Suppressor macrophage (primary cell): ENCODE measurements around the gene ABLIM1.

Source experiments
- DNase-seq, 4 experiments: peaks; one replicate each; pipeline ENCODE4 v3.0.0-alpha.2; 2020 to 2022

Gene ABLIM1

GRCh38 chr10:114486938-114487814 is 170.9 kb downstream of the ABLIM1 start:
- DNase-seq: no peak

GRCh38 chr10:114485696-114486400 is 172.2 kb downstream of the ABLIM1 start:
- DNase-seq: no peak

GRCh38 chr10:114483575-114483974 is 174.5 kb downstream of the ABLIM1 start:
- DNase-seq: no peak

GRCh38 chr10:114482480-114483304 is 175.4 kb downstream of the ABLIM1 start:
- DNase-seq: peak; percentile 6 to 55 (median 42)

- DNase-seq: no peak
These were observed 177.0 kb downstream of the ABLIM1 start for GRCh38 chr10:114481055-114481454.

- DNase-seq: no peak
These were observed 178.2 kb downstream of the ABLIM1 start for GRCh38 chr10:114479836-114480235.

GRCh38 chr10:114479307-114479706 is 178.8 kb downstream of the ABLIM1 start:
- DNase-seq: no peak

GRCh38 chr10:114478281-114478680 is 179.8 kb downstream of the ABLIM1 start:
- no peak for DNase-seq

GRCh38 chr10:114477285-114477684 is 180.8 kb downstream of the ABLIM1 start:
- no peak for DNase-seq

GRCh38 chr10:114474989-114475388 is 183.1 kb downstream of the ABLIM1 start:
- no peak for DNase-seq

GRCh38 chr10:114473776-114474175 is 184.3 kb downstream of the ABLIM1 start:
- DNase-seq: no peak

- DNase-seq: no peak
These were observed 185.2 kb downstream of the ABLIM1 start for GRCh38 chr10:114472877-114473253.

GRCh38 chr10:114471906-114472876 is 185.9 kb downstream of the ABLIM1 start:
- DNase-seq: no peak

- DNase-seq: peak; percentile 69 to 89 (median 78)
These were observed 186.8 kb downstream of the ABLIM1 start for GRCh38 chr10:114470956-114471905.

GRCh38 chr10:114470361-114470760 is 187.7 kb downstream of the ABLIM1 start:
- no peak for DNase-seq

- DNase-seq: peak; percentile 60 to 87 (median 83)
These were observed 199.1 kb downstream of the ABLIM1 start for GRCh38 chr10:114458955-114459354.

GRCh38 chr10:114458216-114458920 is 199.7 kb downstream of the ABLIM1 start:
- DNase-seq: no peak

- no peak for DNase-seq
These were observed 204.5 kb downstream of the ABLIM1 start for GRCh38 chr10:114453576-114453975.

- DNase-seq: no peak
These were observed 209.2 kb downstream of the ABLIM1 start for GRCh38 chr10:114448897-114449296.

GRCh38 chr10:114445332-114445731 is 212.7 kb downstream of the ABLIM1 start:
- no peak for DNase-seq
